GM21526 (cell line): Measurements from ENCODE around the gene PAPPA2.

Source experiments
- ATAC-seq: cut with Tn5 transposase; IDR thresholded peaks from one replicate; pipeline ENCODE4 v1.9.1; 2021; ENCODE audit warnings: moderate library complexity; ENCODE audit not compliant: unreplicated experiment, low FRiP score

PAPPA2 gene

GRCh38 chr1:176843352-176844297, 380.6 kb downstream of the PAPPA2 start:
- no peak for ATAC-seq

- ATAC-seq = no peak
These were observed 384.1 kb downstream of the PAPPA2 start for GRCh38 chr1:176847052-176847451.

- no peak for ATAC-seq
These were observed 386.3 kb downstream of the PAPPA2 start for GRCh38 chr1:176849281-176849680.

GRCh38 chr1:176850871-176851270, 387.9 kb downstream of the PAPPA2 start:
- ATAC-seq = no peak

GRCh38 chr1:176852124-176852523, 389.1 kb downstream of the PAPPA2 start:
- no peak for ATAC-seq

GRCh38 chr1:176853503-176853902, 390.5 kb downstream of the PAPPA2 start:
- ATAC-seq = no peak

- no peak for ATAC-seq
These were observed 391.1 kb downstream of the PAPPA2 start for GRCh38 chr1:176854121-176854520.

- ATAC-seq = no peak
These were observed 392.1 kb downstream of the PAPPA2 start for GRCh38 chr1:176854758-176855745.

- ATAC-seq = no peak
These were observed 394.7 kb downstream of the PAPPA2 start for GRCh38 chr1:176857632-176858031.

- no peak for ATAC-seq
These were observed 395.5 kb downstream of the PAPPA2 start for GRCh38 chr1:176858433-176858916.

GRCh38 chr1:176863613-176864012, 400.6 kb downstream of the PAPPA2 start:
- no peak for ATAC-seq

- no peak for ATAC-seq
These were observed 401.2 kb downstream of the PAPPA2 start for GRCh38 chr1:176864211-176864610.

GRCh38 chr1:176866011-176866714, 403.2 kb downstream of the PAPPA2 start:
- ATAC-seq = no peak

GRCh38 chr1:176869577-176869976, 406.6 kb downstream of the PAPPA2 start:
- no peak for ATAC-seq

- ATAC-seq = no peak
These were observed 414.1 kb downstream of the PAPPA2 start for GRCh38 chr1:176876966-176877515.

- no peak for ATAC-seq
These were observed 414.6 kb downstream of the PAPPA2 start for GRCh38 chr1:176877557-176877956.

GRCh38 chr1:176878750-176879536, 416.0 kb downstream of the PAPPA2 start:
- ATAC-seq = no peak

- ATAC-seq = no peak
These were observed 417.0 kb downstream of the PAPPA2 start for GRCh38 chr1:176879784-176880620.
